ENCODE measurements around the gene KCP.

The KCP gene

GRCh38 chr7:128887169-128888038 lies 23.1 kb downstream of the KCP start:
- DNase-seq (ENCODE audit: low read depth, low spot score): no peak

- DNase-seq (ENCODE audit: low read depth, low spot score): no peak
These were observed 23.9 kb downstream of the KCP start for GRCh38 chr7:128886391-128887168.

GRCh38 chr7:128885370-128886187 lies 24.9 kb downstream of the KCP start:
- no peak for DNase-seq (ENCODE audit: low read depth, low spot score)

GRCh38 chr7:128884561-128885369 lies 25.7 kb downstream of the KCP start:
- DNase-seq (ENCODE audit: low read depth, low spot score): no peak

- no peak for DNase-seq (ENCODE audit: low read depth, low spot score)
These were observed 26.7 kb downstream of the KCP start for GRCh38 chr7:128883622-128884448.

GRCh38 chr7:128882134-128882533 lies 28.4 kb downstream of the KCP start:
- DNase-seq (ENCODE audit: low read depth, low spot score): no peak

- no peak for DNase-seq (ENCODE audit: low read depth, low spot score)
These were observed 28.9 kb downstream of the KCP start for GRCh38 chr7:128881458-128882125.

- no peak for DNase-seq (ENCODE audit: low read depth, low spot score)
These were observed 29.6 kb downstream of the KCP start for GRCh38 chr7:128880791-128881457.

- no peak for DNase-seq (ENCODE audit: low read depth, low spot score)
These were observed 30.4 kb downstream of the KCP start for GRCh38 chr7:128879939-128880746.

- no peak for DNase-seq (ENCODE audit: low read depth, low spot score)
These were observed 31.0 kb downstream of the KCP start for GRCh38 chr7:128879461-128879938.

- no peak for DNase-seq (ENCODE audit: low read depth, low spot score)
These were observed 32.0 kb downstream of the KCP start for GRCh38 chr7:128878226-128879105.

GRCh38 chr7:128877756-128878120 lies 32.8 kb downstream of the KCP start:
- DNase-seq (ENCODE audit: low read depth, low spot score): no peak

GRCh38 chr7:128876978-128877755 lies 33.3 kb downstream of the KCP start:
- no peak for DNase-seq (ENCODE audit: low read depth, low spot score)

GRCh38 chr7:128876586-128876977 lies 33.9 kb downstream of the KCP start:
- no peak for DNase-seq (ENCODE audit: low read depth, low spot score)

GRCh38 chr7:128876127-128876526 lies 34.4 kb downstream of the KCP start:
- no peak for DNase-seq (ENCODE audit: low read depth, low spot score)

GRCh38 chr7:128875523-128875948 lies 35.0 kb downstream of the KCP start:
- no peak for DNase-seq (ENCODE audit: low read depth, low spot score)
